ENCODE data around the gene PIGA.

PIGA gene

DNA sequence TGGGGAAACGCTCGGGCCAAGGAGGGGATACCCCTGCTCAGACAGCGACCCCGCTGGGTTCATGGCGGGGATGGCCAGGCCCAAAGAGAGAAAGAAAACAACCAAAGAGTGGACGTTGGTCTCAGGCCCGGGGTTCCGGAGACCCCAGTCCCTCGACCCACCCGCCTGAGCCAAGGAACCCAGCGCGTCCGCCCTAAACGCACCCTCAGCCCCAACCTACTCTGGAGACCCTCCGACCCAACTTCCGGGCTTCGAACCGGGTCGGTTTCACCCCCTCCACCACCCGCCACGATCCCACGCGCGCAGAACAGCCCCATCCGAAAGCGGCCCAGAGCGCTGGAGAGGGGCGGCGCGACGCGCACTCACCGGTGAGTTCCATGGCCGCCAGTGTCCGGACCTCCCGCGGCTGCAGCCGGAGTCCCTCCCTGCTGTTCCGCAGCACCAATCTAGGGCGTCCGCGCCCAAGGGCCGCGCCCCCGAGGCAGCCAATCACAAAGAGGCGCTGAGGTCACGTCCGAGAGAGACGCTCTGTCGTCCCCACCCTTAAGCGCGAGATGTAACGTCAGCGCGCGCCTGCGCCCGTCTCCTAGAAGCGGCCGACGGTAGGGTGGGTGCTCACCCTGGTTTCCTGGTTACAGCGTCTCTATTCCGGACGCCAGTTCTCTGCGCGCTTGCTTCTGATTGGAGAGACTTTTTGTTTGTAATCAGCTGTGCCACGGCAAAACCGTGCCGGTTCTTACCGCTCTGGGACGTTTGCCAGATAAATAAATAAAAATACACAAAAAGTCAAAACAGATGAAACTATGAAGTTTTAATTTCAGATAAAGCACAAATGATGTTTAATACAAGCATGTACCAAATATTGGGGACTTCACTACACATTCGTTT lies at the start of gene PIGA:
Gene PIGA (minus strand): TSS at position 389 of the 888 bp plus-strand sequence. CDS start 3,593 bp downstream, outside the sequence.
- Histone ChIP-seq H3K36me3 (ENCODE audit: control insufficient read depth, insufficient read depth, low read length) (no peaks in the 10 kb centered on the region), H3K27ac (peak within 1 kb of the TSS; percentile 63), H3K79me2 (no peaks in the 10 kb centered on the region), H3K4me2 (ENCODE audit: low read length) (peak within 1 kb of the TSS; percentile 76), H3K9me3 (ENCODE audit: control insufficient read depth, low read length) (no peaks in the 10 kb centered on the region), H3K9ac (no peak within 1 kb of the TSS), H3K4me1 (no peaks in the 10 kb centered on the region), H3K4me3 (ENCODE audit: low read depth, low read length) (peak within 1 kb of the TSS; percentile 74), H2AFZ (peak within 1 kb of the TSS; percentile 87), H3K27me3 (ENCODE audit: control insufficient read depth, insufficient read depth, low read length) (no peaks in the 10 kb centered on the region)
- TF ChIP-seq, protein P1, sequence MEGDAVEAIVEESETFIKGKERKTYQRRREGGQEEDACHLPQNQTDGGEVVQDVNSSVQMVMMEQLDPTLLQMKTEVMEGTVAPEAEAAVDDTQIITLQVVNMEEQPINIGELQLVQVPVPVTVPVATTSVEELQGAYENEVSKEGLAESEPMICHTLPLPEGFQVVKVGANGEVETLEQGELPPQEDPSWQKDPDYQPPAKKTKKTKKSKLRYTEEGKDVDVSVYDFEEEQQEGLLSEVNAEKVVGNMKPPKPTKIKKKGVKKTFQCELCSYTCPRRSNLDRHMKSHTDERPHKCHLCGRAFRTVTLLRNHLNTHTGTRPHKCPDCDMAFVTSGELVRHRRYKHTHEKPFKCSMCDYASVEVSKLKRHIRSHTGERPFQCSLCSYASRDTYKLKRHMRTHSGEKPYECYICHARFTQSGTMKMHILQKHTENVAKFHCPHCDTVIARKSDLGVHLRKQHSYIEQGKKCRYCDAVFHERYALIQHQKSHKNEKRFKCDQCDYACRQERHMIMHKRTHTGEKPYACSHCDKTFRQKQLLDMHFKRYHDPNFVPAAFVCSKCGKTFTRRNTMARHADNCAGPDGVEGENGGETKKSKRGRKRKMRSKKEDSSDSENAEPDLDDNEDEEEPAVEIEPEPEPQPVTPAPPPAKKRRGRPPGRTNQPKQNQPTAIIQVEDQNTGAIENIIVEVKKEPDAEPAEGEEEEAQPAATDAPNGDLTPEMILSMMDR (IDR thresholded peaks at IDR 0.05), result no peak

DNA sequence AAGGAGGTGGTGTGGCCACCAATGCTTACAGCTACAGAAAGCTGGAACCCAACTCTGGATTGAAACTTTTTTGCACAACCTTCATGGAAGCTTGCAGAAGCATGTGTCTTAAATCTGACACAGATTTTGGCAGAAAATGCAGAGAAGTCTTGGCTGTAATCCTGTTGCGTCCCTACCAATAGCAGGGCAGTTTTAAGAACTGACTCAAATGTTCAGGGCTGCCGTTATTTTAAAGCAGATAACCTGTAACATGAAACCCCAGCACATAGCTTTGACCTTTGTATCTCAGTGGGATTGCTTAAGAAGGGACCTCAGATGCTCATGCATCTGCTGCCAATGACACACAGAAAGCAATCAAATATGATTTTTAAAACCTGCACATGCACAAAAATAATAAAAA lies 49.0 kb upstream of the PIGA start, which contains the start of gene VEGFD:
Gene VEGFD (minus strand): TSS at position 110 of the 400 bp plus-strand sequence. CDS start 467 bp downstream, outside the sequence.
- Histone ChIP-seq H3K9me3 (ENCODE audit: control insufficient read depth, low read length) (no peaks in the 10 kb centered on the region), H3K36me3 (ENCODE audit: control insufficient read depth, insufficient read depth, low read length) (no peaks in the 10 kb centered on the region), H3K27me3 (ENCODE audit: control insufficient read depth, insufficient read depth, low read length) (no peaks in the 10 kb centered on the region), H3K79me2 (no peaks in the 10 kb centered on the region), H3K4me3 (ENCODE audit: low read depth, low read length) (no peak within 1 kb of the TSS), H3K27ac (no peak within 1 kb of the TSS), H3K9ac (no peak within 1 kb of the TSS), H3K4me2 (ENCODE audit: low read length) (no peak within 1 kb of the TSS), H2AFZ (no peak within 1 kb of the TSS), H3K4me1 (no peaks in the 10 kb centered on the region)
- TF ChIP-seq, protein P1 (IDR thresholded peaks at IDR 0.05), result no peak

- H3K27me3 ChIP-seq (ENCODE audit: control insufficient read depth, insufficient read depth, low read length), result no peaks in the 10 kb centered on the region
- H3K36me3 ChIP-seq (ENCODE audit: control insufficient read depth, insufficient read depth, low read length), result no peaks in the 10 kb centered on the region
- H3K4me3 ChIP-seq (ENCODE audit: low read depth, low read length), result no peak overlapping the region
- no peak overlapping the region for H3K27ac ChIP-seq
- H3K9me3 ChIP-seq (ENCODE audit: control insufficient read depth, low read length), result no peaks in the 10 kb centered on the region
- H3K9ac ChIP-seq, result no peak overlapping the region
- TF ChIP-seq, protein P1 (IDR thresholded peaks at IDR 0.05), result no peak
- no peaks in the 10 kb centered on the region for H3K4me1 ChIP-seq
- H3K4me2 ChIP-seq (ENCODE audit: low read length), result no peak overlapping the region
- H3K79me2 ChIP-seq, result no peaks in the 10 kb centered on the region
- no peak overlapping the region for H2AFZ ChIP-seq
These were observed 47.5 kb upstream of the PIGA start for GRCh38 chrX:15382813-15383212.

DNA sequence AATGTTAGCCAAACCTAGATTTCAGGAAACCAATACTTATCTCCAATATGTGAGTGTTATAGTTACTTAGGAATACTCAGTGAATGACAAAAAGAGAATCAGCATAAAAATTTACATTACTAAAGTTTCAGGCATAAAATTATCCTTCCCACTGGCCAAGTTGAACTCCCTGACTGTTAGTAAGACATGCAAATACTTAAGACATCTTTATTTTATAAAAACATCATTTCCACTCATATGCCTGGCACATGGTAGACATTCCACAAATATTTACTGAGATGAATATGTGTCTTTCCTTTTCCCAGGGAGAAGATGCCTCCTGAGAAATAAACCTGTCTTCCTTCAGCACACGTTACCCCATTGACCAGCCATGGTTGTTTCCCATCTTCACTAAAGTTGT lies 41.6 kb upstream of the PIGA start:
- Histone ChIP-seq H3K9ac (no peak overlapping the region), H3K4me1 (no peaks in the 10 kb centered on the region), H3K4me2 (ENCODE audit: low read length) (no peak overlapping the region), H3K36me3 (ENCODE audit: control insufficient read depth, insufficient read depth, low read length) (no peaks in the 10 kb centered on the region), H3K27me3 (ENCODE audit: control insufficient read depth, insufficient read depth, low read length) (no peaks in the 10 kb centered on the region), H3K4me3 (ENCODE audit: low read depth, low read length) (no peak overlapping the region), H2AFZ (no peak overlapping the region), H3K79me2 (no peaks in the 10 kb centered on the region), H3K9me3 (ENCODE audit: control insufficient read depth, low read length) (no peaks in the 10 kb centered on the region), H3K27ac (no peak overlapping the region)
- TF ChIP-seq, protein P1 (IDR thresholded peaks at IDR 0.05), result no peak
